Stimulated activated CD8-positive, alpha-beta memory T cell treated with anti-CD3 and anti-CD28 coated beads, Interleukin-4, amount 100 ng/mL, for 24 hours (primary cell): ENCODE data around the gene ERCC1.

Source experiments
- DNase-seq: peaks from one replicate; pipeline ENCODE4 v3.0.0-alpha.2; 2020; ENCODE audit warnings: low read depth

Gene ERCC1

GRCh38 chr19:45364696-45365095 is 59.0 kb downstream of the ERCC1 start:
- no peak for DNase-seq

GRCh38 chr19:45363861-45364459 is 59.8 kb downstream of the ERCC1 start:
- no peak for DNase-seq

- no peak for DNase-seq
Observed at GRCh38 chr19:45362291-45362690, 61.4 kb downstream of the ERCC1 start.

GRCh38 chr19:45361608-45362007 is 62.1 kb downstream of the ERCC1 start:
- no peak for DNase-seq

GRCh38 chr19:45358213-45358792 is 65.4 kb downstream of the ERCC1 start:
- no peak for DNase-seq

- no peak for DNase-seq
Observed at GRCh38 chr19:45357445-45357783, 66.3 kb downstream of the ERCC1 start.
